Fibroblast of skin of right biceps (primary cell): Measurements from ENCODE around the gene CMBL.

Source experiments
- DNase-seq: peaks from one replicate; pipeline ENCODE4 v3.0.0-alpha.2; 2013

CMBL gene

DNA sequence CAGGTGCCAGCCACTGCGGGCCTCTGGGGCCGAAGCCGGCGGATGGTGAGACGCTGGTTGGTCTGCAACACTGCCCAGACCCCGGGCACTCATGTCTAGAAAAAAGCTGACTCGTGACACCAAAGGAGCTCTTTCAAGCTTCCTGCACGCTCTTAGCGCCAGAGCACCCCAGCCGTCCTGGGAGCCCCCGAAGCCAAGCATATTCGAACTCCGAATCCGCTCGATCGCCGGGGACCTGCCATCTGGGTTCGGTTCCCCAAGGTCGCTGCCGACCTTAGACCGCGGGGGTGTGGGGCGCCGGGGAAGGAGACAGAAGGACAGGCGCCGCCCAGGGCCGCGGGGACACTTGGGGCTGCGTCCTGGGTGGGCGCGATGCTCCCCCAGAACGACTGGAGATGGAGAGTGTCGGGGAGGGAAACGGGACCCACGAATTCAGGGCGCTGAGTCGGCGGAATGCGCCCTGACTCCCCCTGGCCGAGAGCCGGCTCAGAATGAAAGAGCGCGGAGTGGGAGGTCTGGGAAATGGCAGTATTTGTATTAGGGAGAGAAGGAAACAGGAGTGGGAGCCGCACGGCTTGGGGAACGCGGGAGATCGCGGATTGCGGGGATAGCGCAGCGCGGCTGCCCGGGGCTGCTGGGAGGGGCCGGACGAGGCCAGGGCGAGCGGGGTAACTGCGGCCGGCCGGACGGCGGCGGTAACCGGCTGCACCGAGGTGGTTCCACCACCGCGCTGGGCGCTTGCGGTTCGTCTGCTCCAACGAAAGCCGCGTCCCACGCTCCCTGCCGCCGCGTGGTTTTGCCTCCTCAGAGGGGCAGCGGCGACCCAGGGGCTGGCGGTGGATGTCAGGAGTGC is 25.7 kb upstream of the CMBL start:
- no peak for DNase-seq

DNA sequence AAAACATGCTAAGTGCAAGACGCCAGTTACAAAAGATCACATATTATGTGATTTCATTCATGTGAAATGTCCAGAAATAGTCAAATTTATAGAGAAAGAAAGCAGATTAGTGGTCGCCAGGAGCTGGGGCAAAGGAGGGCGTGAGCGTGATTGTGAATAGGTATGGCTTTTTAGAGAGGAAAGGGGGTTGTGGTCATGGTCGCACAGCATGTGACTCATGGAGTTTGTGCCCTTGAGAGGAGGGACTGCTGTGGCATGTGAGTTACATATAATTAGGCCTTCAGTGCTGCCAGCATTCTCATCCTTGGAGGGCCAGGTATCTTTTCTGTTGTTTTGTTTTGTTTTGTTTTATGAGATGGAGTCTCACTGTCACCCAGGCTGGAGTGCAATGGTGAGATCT is 24.6 kb upstream of the CMBL start:
- no peak for DNase-seq

DNA sequence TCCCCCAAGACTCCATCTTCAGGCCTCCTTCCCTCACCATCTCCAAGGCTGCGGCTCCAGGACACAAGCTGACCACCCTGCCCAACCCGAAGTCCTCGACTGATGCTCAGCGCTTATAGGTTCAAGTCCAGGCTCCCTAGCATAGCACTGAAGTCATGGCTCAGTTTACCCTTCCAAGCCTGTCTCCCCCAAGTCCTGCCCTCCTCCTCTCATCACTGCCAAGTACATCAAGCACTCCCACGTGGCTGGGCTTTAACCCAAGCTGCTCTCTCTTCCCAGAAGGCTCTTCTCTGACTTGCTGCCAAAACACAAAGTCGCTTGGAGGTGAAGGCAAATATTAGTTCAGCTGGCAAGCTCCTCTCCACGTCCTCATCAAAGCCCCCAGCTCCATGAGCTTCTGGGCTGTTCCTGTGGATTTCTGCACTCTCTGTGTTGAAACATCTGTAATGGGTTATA is 23.7 kb upstream of the CMBL start:
- DNase-seq: peak; percentile 84

DNA sequence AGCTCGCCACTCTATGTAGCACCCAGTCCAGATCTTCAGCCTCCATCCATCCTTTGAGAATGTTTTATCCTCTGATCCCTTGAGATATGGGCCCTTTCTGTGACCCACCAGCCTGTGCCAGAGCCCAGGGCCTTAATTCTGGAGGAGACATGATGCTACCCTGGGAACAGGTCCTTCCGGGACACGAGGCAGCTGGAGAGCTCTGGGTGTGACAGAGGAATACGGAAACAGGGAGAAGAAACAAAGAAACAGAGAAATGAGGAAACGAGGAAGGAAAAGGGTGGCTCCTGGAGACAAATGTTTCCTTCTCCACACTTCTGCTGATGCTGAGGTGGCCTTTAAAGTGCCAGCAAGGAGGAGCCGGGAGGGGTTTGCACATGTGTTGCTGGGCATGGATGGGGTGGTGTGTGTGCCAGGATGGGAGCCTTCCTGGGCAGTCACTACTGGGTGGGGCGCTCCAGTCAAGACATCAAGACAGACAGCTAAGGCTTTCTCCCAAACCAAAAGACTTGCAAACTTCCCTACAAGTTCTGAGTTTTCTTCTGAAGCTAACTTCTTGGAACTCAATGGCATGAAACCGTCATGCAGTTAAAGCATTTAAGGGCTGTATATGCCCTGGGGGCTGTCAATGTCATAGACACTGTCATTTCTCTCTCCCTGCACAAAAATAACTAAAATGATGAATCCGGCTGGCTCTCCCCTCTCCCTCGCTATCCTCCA is 23.0 kb upstream of the CMBL start:
- no peak for DNase-seq

DNA sequence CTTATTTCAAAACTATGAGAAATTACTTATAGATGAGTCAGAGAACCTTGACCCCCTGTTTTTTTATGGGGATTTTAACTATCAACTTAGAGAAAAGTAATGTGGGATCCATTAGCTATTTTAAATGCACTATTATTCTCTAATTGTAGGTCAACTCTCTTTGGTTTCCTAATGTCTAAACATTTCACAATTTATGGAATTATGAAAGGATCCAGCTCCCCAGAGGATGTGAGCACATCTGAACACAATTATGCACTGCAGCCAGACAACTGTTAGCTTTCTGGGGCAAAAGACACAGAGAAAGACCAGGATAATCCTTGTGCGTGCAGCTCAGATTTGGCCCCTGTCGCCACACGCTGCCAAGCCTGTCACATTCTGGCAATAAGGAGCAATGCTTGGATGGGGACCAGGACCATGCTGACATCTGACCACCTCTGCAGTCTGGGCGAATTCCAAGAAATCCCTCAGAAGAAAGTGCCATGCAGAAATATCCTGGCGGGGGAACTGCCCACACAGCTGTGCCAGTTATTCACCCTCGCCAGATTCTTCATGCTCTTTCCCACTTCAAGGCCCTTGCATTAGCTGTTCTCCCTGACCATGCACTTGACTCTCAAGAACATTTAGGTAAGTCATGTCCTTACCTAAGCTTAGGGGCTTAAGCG is 22.2 kb upstream of the CMBL start:
- DNase-seq: peak; percentile 81

DNA sequence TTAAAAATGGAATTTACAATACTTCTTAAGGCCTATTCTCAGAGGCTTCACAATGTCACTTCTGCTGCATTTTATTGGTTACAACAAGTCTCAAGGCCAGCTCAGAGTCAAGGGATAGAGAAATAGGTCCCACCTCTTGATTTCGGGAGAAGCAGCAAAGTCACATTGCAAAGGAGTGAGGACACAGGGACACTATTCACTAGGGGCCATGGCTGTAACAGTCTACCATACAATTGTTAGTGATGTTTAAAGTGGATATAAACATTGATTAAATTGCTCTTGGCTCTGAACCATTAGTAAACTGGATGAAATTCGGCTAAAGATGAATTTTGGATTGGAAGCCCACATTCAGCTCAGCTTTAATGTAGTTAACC is 21.7 kb upstream of the CMBL start:
- DNase-seq: no peak

DNA sequence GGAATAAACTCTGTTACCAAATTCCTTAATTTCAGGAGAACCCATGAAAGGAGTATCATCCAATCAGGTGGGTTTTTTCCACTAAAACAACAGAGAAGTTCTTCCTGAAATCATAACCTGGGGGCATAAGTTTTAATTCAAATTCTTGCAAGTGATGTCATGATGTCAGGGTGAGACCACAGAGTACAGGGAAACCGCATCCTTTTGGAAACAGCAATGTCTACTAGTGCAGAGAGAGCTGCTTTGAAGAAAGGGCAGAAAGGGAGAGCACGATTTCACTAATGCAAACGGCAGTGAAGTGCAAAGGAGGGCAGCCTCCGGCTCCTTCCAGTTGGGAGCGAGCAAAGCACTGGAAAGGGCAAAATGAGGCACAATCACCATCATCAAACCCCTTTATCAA is 20.6 kb upstream of the CMBL start:
- DNase-seq: no peak

DNA sequence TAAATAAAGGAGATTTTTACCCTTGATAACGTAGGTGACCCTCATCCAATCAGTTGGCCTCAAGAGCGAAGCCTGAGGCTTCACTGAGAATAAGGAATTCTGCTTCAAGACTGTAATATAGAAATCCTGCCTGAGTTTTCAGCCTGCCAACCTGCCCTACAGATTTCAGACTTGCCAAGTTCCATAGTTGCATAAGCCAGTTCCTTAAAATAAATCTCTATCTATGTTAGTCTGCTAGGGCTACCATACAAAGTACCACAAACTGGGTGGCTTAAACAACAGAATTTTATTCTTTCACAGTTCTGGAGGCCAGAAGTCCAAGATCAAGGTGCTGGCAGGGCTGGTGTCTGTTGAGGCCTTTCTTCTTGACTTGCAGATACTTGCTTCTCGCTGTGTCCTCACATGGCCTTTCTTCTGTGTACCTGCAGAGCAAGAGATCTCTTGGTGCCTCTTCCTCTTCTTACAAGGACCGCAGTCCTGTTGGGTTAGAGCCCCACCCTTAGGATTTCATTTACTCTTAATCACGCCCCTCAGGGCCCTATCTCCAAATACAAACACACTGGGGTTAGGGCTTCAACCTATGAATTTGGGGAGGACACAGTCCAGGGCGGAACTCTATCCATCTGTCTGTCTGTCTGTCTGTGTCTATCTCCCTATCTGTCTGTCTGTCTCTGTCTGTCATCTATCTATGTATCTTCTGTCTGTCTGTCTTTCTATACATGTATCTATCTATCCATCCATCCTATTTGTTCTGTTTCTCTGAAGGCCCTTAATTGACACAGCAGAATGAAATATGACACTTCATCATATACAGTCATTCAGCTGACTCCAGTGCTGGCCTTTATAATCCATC is 17.0 kb upstream of the CMBL start:
- no peak for DNase-seq

DNA sequence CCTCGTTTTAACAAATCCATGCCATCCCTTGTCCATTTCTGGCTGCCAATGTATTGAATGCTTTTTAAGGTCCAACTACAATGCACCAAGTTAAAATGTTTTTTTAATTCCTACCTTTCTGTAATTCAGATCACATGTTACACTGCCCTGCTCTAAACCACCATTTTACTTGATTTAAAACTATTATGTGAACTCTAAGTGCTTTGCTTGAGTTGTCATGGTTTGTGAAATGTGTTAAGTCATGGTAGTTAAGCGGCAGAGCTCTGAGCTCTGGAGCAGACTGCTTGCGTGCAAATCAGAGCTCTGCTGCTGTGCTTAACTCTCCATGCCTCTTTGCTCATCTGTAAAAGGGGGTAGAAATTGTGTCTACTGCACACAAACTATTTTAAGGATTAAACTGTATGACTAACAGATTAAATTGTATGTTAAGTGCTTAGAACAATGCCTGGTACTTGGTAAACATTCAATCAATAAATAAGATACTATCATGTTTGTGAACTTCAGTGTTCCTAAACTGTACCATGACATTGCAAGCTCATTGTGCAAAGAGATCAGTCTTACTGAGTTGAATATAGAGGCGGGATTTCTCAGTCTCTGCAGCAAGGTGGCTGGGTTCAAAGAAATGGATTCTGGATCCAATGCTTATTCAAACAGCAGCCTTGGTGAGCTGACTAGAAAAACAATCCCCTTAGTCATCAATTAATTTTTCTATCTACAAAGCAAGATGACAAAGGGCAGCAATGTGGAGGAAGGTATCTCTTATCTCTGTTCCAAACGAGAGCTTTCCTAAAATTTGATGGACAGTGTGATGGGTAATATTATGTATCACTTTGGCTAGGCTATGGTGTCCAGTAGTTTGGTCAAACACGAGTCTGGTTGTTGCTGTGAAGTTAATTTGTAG is 16.1 kb upstream of the CMBL start:
- peak; percentile 26 for DNase-seq

DNA sequence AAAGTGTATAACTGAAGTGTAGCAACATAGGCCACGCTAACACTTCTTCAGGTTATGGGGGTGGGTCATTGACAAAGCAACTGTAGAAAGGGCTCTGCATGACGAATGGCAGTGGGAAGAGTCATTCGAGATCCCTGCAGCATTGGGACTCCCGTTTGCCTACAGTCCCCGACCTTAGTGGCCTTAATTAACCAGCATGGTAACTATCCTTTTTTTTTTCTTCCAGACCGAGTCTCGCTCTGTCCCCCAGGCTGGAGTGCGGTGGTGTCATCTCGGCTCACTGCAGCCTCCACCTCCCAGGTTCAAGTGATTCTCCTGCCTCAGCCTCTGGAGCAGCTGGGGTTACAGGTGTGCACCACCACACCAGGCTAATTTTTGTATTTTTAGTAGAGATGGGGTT is 14.2 kb upstream of the CMBL start:
- no peak for DNase-seq

DNA sequence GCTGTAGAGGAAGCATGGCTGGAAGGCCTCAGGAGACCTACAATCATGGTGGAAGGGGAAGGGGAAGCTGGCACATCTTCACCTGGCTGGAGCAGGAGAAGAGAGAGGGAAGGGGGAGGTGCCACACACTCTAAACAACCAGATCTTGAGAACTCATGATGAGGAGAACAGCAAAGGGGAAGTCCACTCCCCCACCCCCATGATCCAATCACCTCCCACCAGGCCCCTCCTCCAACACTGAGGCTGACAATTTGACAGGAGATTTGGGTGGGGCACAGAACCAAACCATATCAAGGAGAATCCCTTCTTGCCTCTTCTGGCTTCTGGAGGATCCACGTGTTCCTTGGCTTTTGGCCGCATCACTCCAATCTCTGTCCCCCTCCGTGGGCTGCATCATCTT is 13.1 kb upstream of the CMBL start:
- no peak for DNase-seq

DNA sequence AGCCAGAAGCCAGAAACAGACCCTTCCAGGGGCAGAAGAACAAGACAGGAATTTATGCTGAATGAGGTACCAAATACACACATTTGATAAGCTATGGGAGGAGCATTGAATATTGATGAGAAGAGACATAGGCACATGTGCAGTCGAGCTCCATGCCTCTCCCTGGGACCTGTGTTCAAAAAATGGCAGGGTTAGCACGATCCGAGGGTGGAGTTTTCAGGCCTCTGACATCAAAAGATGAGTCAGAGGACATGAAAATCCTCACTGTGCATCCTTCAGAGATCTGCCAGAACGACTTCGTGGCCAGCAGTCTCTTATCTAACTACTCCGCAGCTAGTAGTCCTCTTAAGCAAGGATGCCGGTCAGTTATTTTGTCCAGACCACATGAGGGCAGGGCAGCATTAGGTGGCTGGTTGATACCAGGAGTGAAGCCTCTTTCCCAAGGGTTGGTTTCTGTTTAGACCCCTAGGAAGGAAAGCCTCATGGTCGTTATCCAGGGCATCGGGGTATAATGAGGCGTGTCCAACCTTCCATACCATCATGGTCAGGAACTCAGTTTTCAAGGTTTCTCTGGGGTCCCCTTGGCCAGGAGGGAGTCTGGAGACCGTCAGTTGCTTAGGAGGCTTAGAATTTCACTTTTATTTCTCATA is 11.6 kb upstream of the CMBL start:
- no peak for DNase-seq

DNA sequence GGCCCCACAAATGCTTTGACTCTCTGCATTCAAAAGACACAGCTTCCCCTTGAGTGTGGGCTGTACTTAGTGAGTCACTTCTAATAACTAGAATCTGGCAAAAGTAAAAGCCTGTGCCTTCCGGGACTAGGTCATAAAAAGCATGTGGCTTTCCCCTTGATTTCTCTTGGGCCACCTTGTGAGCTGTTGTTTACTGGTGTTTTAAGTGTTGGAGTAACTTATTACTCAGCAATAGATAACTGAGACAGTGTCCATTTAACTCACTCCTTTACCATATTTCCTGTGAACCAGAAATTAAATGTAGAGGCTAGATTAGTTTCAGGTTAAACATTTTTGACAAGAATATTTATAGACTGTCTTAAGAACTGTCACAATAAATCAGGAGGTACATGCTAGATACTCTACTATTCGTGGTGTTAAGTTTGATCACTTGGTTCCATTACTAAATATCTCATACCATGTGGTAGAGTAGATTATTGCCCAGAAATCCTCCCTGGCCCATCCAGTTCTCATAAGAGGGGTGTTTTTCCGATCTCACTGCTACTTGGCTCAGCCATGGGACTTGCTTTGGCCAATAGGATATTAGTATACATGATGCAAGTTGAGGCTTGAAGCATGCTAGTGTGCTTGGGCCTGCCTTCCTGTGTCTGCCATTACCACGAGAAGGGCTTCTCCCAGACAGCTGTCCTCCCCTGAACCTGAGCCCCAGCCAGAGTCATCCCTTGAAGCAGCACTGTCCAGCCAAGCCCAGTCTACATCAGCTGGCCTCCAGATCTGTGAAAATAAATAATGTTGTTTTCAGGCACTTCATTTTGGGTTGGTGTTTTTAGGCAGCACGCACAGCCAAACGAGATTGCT is 10.4 kb upstream of the CMBL start:
- no peak for DNase-seq

DNA sequence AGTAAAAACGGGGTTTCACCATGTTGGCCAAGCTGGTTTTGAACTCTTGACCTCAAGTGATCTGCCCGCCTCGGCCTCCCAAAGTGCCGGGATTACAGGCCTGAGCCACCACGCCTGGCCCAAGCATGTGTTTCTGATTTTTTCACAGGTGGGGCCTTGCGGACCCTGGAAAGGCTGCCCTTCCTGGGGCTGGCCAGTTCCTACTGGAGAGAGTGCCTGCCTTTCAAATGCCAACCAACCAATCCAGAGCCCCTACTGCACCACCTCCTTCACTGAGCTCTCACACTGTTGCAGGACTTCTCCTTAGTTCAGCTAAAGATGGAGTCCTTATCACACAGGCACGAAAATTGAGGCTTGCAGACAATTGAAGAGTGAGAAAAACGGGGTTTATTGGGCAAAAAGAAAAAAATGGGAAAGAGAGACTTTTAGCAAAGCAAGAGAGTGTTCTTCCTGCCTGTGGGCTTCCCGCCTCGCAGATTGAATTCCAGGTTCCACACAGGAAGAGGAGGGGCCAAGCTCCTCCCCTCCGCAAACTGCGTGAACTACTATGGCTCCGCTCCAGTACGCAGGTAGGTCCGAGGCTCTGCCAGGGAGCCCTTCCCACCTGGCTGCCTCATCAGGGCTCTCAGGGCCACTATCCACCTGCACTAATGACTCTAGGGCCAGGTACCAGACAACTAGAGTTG is 8.3 kb upstream of the CMBL start:
- DNase-seq: no peak

DNA sequence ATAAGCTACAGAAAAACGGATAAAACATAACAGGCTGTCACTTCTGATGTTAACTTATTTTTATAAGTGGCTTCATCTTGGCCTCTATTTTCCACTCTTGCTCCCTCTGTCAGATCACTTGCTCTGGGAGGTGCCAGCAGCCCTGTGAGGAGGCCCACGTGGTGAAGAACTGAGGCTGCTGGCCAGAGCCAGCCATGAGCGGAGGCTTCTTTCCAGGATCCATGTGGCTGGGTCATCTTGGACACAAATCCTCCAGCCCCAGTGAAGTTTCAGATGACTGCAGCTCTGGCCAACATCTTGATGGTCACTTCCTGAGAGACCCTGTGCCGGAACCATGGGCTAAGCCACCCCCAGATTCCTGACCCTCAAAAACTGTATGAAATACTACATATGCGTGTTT is 7.5 kb upstream of the CMBL start:
- DNase-seq: no peak

DNA sequence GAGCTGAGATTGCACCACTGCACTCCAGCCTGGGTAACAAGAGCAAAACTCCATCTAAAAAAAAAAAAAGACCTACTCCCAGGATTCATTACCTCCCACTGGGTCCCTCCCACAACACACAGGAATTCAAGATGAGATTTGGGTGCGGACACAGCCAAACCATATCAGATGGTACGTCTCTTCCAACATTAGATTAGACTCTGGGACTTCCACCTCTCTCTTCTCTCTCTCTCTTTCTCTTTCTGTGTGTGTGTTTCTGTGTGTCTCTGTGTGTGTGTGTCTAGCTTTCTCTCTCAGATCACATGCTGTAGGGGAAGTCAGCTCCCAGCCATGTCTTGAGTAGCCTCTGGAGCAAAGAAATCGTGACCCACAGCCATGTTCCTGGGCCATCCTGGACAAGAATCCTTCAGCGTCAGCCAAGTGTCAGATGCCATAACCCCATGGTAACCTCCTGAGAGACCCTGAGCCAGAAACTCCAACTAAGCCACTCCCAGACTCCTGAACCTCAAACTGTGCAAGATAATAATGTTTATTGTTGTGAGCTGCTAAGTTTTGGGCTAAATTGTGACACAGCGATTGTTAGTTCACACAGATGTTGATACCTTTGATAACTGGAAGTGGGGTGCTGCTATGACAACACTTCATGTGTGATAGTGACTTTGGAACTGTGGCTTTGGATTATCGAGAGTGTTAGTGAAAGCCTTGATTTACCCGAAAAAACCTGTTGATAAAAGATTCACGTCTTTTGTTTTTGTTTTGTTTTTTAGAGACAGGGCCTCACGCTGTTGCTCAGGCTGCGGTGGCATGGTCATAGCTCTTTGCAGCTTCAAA is 4.1 kb upstream of the CMBL start:
- DNase-seq: no peak

DNA sequence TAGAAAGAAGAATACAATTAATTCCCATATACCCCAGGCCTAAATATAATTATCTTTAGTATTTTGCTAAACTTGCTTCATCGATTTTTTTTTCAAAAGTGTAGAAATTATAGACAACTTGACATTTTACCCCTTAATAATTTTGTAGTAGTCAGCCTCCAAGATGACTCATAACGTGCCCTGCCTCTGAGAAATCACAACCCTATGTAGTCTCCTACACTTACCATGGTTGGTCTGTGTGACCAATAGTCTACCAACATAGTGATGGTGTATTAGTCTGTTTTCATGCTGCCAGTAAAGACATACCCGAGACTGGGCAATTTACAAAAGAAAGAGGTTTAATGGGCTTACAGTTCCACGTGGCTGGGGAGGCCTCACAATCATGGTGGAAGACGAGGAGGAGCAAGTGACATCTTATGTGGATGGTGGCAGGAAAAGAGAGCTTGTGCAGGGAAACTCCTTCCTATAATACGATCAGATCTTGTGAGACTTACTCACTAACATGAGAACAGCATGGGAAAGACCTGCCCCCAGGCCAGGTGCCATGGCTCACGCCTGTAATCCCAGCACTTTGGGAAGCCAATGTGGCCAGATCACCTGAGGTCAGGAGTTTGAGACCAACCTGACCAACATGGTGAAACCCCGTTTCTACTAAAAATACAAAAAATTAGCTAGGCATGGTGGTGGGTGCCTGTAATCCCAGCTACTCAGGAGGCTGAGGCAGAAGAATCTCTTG is 3.3 kb upstream of the CMBL start:
- DNase-seq: peak; percentile 38
